HG03139 (cell line): ENCODE measurements around the gene ZFHX2.
"Not testable (repeated sequence)": the region's sequence is repeated elsewhere in the genome, so short reads cannot be mapped to it uniquely, and the experiment has no call there.

ENCODE experiments used
- ATAC-seq: cut with Tn5 transposase; IDR thresholded peaks from one replicate; pipeline ENCODE4 v1.9.1; 2021; ENCODE audit not compliant: unreplicated experiment

ZFHX2 gene

GRCh38 chr14:23544511-23545447 lies 6.8 kb downstream of the ZFHX2 start:
- no peak for ATAC-seq

- ATAC-seq, result no peak
Observed at GRCh38 chr14:23543403-23543802, 8.2 kb downstream of the ZFHX2 start.

GRCh38 chr14:23542261-23542660 lies 9.3 kb downstream of the ZFHX2 start:
- no peak for ATAC-seq

- no peak for ATAC-seq
Observed at GRCh38 chr14:23540141-23540469, 11.5 kb downstream of the ZFHX2 start.

GRCh38 chr14:23539248-23540140 lies 12.1 kb downstream of the ZFHX2 start:
- ATAC-seq, result no peak

GRCh38 chr14:23538785-23539184 lies 12.8 kb downstream of the ZFHX2 start:
- ATAC-seq, result no peak

GRCh38 chr14:23538050-23538718 lies 13.4 kb downstream of the ZFHX2 start:
- no peak for ATAC-seq

- ATAC-seq, result no peak
Observed at GRCh38 chr14:23537351-23538049, 14.1 kb downstream of the ZFHX2 start.

- not testable (repeated sequence) for ATAC-seq
Observed at GRCh38 chr14:23536906-23537305, 14.7 kb downstream of the ZFHX2 start.

GRCh38 chr14:23536494-23536893 lies 15.1 kb downstream of the ZFHX2 start:
- ATAC-seq, result no peak

GRCh38 chr14:23535943-23536342 lies 15.6 kb downstream of the ZFHX2 start:
- ATAC-seq, result no peak

- ATAC-seq, result no peak
Observed at GRCh38 chr14:23533652-23534435, 17.7 kb downstream of the ZFHX2 start.

GRCh38 chr14:23532658-23533057 lies 18.9 kb downstream of the ZFHX2 start:
- no peak for ATAC-seq

GRCh38 chr14:23531391-23531790 lies 20.2 kb downstream of the ZFHX2 start:
- no peak for ATAC-seq

GRCh38 chr14:23530375-23531055 lies 21.1 kb downstream of the ZFHX2 start:
- no peak for ATAC-seq

GRCh38 chr14:23529016-23529415 lies 22.5 kb downstream of the ZFHX2 start:
- no peak for ATAC-seq

GRCh38 chr14:23528555-23528954 lies 23.0 kb downstream of the ZFHX2 start:
- ATAC-seq, result no peak

GRCh38 chr14:23525611-23526010 lies 26.0 kb downstream of the ZFHX2 start:
- ATAC-seq, result no peak

- no peak for ATAC-seq
Observed at GRCh38 chr14:23524954-23525353, 26.6 kb downstream of the ZFHX2 start.
